Spleen (tissue), 7 donors: ENCODE results near the gene KLHL6.

ENCODE experiments used
- CTCF ChIP-seq, 11 experiments: fragments of 200-600 bp in 7 of 11; fragments of 450-650 bp in 4 of 11; sonication (generic) in 4 of 11; IDR thresholded peaks in 8 of 11; conservative IDR thresholded peaks in 3 of 11; 1 replicate in 7 of 11; 2 replicates in 4 of 11; pipeline versions ENCODE4 v1.4.0 to v1.8.0; 2016 to 2021; ENCODE audit warnings: antibody characterized with exemption in 11 of 11, inconsistent platforms in 4 of 11, mild to moderate bottlenecking in 1 of 11
- POLR2A ChIP-seq, 3 donors: fragments of 450-650 bp; IDR thresholded peaks; one replicate each; pipeline ENCODE4 v1.5.1; 2017; ENCODE audit warnings: antibody characterized with exemption in 3 of 3, mild to moderate bottlenecking in 1 of 3
- POLR2AphosphoS5 ChIP-seq, 3 donors: sonication (generic); formaldehyde crosslinking; IDR thresholded peaks; one replicate each; pipeline ENCODE4 v1.5.1; 2017; ENCODE audit warnings: antibody characterized with exemption in 3 of 3
- donor health status: DM: no; HTN: no; CAD: no; lungs with moderate emphysema.
- donor health status: DM: no; HTN: no; CAD: no.
- donor health status: DM: no; HTN: no; CAD: no.

GRCh38 chr3:183594636-183595035 is 39.1 kb upstream of the KLHL6 start:
- TF ChIP-seq POLR2AphosphoS5 (IDR thresholded peaks at IDR 0.05) (no peak), CTCF (IDR thresholded peaks at IDR 0.05 in 8 of 11, conservative IDR thresholded peaks at IDR 0.05 in 3 of 11) (no peak), POLR2A (IDR thresholded peaks at IDR 0.05) (no peak)
